Astrocyte of the cerebellum (primary cell): ENCODE data around the gene APPL2.
"Not testable (repeated sequence)": the region's sequence is repeated elsewhere in the genome, so short reads cannot be mapped to it uniquely, and the experiment has no call there.

ENCODE experiments used
- DNase-seq: peaks from one replicate; pipeline ENCODE4 v3.0.0-alpha.2; 2011; ENCODE audit warnings: low read depth
- H3K4me3 ChIP-seq: 2 replicates; pipeline ENCODE4 v1.5.1; 2011; ENCODE audit warnings: mild to moderate bottlenecking, low read depth, low read length, moderate library complexity
- in situ Hi-C: cut with HindIII; loops from 2 replicates; pipeline ENCODE4 v1.10.0; 2017; ENCODE audit warnings: low sequenced_read_pairs
- TF ChIP-seq, protein P1 (sequence below): IDR thresholded peaks from 2 replicates; pipeline ENCODE4 v1.5.1; 2012; ENCODE audit warnings: low read length, low read depth, moderate library complexity, mild to moderate bottlenecking; ENCODE audit errors: missing control alignments

Gene APPL2

DNA sequence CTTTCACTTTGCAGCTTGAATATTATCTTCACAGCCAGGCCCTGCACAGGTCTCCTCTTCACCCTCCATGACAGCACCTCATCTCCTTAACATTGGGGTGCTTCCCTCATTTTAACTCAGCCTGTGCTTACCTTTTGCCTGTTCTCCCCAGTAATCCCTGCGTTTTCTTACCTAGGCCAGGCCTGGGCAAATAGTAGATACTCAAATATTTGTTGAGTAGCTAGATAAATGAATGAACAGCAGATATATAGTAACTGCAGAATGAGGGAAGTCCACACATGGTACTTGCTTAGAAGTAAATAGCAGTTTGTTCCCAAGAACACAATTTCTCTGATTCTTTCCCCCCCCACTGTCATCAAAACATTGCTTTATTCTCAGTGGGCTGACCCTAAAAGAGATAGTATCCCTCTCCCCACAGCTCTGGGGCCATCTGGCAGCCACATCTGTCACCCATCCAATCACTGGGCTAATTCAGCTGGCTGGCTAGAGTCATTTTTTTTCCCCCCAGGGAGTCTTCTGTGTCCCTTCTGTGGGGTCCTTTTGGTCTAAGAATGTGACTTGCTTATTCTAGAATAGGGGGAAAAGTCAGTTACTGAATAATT lies 43.2 kb downstream of the APPL2 start:
- DNase-seq = no peak
- in situ Hi-C loops = no loop called here
- no peak overlapping the region for H3K4me3 ChIP-seq
- TF ChIP-seq, protein P1, sequence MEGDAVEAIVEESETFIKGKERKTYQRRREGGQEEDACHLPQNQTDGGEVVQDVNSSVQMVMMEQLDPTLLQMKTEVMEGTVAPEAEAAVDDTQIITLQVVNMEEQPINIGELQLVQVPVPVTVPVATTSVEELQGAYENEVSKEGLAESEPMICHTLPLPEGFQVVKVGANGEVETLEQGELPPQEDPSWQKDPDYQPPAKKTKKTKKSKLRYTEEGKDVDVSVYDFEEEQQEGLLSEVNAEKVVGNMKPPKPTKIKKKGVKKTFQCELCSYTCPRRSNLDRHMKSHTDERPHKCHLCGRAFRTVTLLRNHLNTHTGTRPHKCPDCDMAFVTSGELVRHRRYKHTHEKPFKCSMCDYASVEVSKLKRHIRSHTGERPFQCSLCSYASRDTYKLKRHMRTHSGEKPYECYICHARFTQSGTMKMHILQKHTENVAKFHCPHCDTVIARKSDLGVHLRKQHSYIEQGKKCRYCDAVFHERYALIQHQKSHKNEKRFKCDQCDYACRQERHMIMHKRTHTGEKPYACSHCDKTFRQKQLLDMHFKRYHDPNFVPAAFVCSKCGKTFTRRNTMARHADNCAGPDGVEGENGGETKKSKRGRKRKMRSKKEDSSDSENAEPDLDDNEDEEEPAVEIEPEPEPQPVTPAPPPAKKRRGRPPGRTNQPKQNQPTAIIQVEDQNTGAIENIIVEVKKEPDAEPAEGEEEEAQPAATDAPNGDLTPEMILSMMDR = no peak

DNA sequence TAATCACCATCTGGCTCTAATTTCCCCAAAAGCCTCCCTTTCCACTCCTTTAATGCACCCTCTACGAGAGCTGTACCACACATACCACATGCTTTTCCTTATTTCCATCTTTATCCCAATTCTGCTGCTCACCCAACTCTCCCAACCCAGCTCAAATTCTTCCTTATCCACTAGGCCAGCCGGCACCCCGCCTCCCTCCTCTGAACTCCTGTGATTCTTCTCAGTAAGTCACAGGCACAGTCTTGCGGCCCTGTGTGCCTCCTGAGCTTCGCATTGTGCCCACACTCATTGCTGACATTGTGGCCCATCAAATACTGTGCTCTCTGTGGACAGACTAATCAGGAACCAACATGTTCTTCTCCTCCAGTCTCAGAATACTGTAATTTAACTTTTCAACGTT lies 45.4 kb downstream of the APPL2 start:
- TF ChIP-seq, protein P1 = no peak
- H3K4me3 ChIP-seq = no peak overlapping the region
- no peak for DNase-seq
- in situ Hi-C loops = no loop called here

GRCh38 chr12:105189293-105189692 lies 46.7 kb downstream of the APPL2 start:
- DNase-seq = no peak
- TF ChIP-seq, protein P1 = no peak
- in situ Hi-C loops = no loop called here
- H3K4me3 ChIP-seq = no peak overlapping the region

DNA sequence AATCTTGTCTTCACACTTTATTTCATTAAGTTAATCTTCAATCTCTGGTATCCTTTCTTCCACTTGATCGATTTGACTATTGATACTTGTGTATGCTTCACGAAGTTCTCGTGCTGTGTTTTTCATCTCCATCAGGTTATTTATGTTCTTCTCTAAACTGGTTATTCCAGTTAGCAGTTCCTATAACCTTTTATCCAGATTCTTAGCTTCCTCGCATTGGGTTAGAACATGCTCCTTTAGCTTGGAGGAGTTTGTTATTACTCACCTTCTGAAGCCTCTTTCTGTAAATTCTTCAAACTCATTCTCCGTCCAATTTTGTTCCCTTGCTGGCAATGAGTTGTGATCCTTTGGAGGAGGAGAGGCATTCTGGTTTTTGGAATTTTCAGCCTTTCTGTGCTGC lies 52.0 kb downstream of the APPL2 start:
- in situ Hi-C loops, DNase-seq, H3K4me3 ChIP-seq: not testable (repeated sequence)

- in situ Hi-C loops, DNase-seq, H3K4me3 ChIP-seq: not testable (repeated sequence)
These were observed 52.6 kb downstream of the APPL2 start for GRCh38 chr12:105183406-105183805.

- DNase-seq, in situ Hi-C loops, H3K4me3 ChIP-seq: not testable (repeated sequence)
These were observed 56.9 kb downstream of the APPL2 start for GRCh38 chr12:105179114-105179513.

- in situ Hi-C loops = no loop called here
- DNase-seq = no peak
- TF ChIP-seq, protein P1 = no peak
- no peak overlapping the region for H3K4me3 ChIP-seq
These were observed 58.8 kb downstream of the APPL2 start for GRCh38 chr12:105177208-105177607.

DNA sequence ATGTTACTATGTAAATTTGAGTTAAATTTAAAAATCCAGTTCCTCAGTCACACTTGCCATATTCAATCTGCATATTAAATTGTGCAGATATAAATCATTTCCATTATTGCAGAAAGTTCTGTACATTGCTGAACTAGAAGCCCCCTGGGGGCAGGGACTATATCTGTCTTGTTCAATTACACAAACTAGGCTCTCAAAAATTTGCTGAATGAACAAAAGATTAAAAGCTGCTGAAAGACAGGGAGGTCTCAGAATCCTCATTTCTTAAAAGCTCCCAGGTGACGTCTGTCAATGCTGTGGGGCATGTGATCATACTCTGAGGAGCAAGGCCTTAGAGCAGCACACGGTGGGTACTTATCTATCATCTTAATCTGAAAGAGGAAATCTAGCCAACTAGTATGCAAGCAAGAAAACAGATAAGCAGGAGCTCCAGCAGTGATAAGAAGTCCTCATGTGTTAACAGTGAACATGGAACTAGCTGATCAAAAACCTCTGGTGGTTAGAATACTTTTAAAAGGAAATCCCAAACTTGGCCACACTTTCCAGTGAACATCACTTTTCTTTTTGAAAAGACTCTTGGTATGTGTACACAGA lies 60.5 kb downstream of the APPL2 start:
- in situ Hi-C loops = no loop called here
- no peak overlapping the region for H3K4me3 ChIP-seq
- TF ChIP-seq, protein P1 = no peak
- DNase-seq = no peak
